Measurements from ENCODE around the gene CNBD2.
A peak's percentile ranks its signal among the peaks of the same experiment; 100 is the strongest.
"Not testable (repeated sequence)": the region's sequence is repeated elsewhere in the genome, so short reads cannot be mapped to it uniquely, and the experiment has no call there.

CNBD2 gene

DNA sequence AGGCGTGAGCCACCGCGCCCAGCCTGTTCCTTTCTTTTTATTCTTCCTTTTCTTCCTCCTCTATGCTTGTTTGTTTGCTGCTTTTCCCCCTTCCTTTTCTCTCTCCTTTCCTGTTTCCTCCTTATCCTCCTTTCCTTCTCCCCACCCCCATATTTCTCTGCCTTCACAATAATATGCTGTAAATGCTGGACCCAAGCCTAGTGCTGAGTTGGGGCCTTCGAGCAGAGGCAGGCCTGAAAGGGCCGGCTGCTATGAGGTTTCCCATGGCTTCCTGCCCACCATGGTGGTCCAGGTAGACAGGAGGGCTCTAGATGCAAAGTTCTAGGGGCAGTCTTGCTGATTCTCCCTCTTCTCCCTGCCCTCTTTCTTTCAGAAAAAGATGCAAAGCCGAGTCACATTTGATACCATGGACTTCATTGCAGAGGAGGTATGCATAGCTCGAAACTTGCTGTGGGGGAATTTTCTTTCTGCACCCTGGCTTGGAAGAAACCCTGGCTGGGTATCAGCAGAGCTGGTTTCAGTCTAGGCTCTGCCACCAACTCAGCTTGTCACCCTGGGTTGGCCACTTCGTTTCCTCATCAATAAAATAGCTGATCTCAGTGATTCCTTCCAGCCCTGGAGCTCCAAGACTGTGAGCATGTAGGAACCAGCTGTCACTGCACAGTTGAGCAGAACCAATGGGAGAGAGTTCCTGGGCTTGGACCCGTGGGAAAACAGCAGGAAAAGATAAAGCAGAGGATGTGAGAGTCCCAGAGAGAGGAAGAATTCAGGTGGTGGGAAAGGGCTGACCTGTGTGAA lies 7.4 kb downstream of the CNBD2 start:
- no peak for DNase-seq

DNA sequence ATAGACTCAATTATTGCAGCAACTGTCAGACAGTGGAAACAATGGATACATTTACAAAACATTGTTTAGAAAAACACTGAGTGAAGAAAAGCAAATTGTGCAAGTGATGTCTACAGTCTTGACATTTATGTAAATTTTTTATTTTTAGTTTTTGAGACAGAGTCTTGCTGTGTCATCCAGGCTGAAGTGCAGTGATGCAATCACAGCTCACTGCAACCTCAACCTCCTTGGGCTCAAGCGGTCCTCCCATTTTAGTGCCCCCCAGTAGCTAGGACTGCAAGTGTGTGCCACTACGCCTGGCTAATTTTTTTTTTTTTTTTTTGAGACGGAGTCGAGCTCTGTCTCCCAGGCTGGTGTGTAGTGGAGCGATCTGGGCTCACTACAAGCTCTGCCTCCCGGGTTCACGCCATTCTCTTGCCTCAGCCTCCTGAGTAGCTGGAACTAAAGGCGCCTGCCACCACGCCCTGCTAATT lies 9.7 kb downstream of the CNBD2 start:
- DNase-seq, result no peak

DNA sequence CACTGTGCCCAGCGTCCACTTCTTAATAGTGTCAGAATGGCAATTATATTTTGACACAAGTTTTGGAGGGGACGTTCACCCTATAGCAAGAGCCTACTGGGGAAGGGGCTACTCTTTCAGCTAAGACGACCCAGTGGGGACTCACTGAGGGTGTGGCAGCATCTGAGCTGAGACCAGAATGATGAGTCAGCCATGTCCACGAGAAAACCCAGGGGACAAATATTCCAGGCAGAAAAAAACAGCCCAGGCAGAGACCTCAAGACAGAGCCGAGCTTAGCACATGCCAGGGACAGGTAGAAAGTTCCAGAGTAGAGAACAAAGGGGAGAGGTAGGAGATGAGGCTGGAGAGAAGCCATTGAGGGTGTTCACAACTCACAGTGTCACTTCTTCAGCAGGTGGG lies 11.2 kb downstream of the CNBD2 start:
- no peak for DNase-seq

DNA sequence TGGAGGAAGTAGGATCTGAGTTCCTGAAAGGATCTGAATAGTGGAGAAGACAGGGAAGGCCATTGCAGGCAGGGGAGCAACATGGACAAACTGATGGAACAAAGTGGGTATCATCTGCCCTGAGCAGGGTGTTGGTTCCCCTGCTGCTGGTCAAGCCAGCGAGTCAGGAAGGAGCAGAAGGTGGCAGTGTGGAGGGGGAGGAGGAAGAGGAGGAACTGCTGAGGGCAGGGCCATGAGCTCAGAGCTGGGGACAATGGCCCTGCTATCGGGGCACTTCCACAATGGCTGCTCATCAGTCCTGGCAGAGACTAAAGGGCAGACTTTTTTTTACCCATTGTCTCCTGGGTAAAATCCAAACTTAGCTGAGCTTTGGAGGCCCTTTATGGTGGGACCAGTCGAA lies 13.6 kb downstream of the CNBD2 start:
- DNase-seq, result no peak

DNA sequence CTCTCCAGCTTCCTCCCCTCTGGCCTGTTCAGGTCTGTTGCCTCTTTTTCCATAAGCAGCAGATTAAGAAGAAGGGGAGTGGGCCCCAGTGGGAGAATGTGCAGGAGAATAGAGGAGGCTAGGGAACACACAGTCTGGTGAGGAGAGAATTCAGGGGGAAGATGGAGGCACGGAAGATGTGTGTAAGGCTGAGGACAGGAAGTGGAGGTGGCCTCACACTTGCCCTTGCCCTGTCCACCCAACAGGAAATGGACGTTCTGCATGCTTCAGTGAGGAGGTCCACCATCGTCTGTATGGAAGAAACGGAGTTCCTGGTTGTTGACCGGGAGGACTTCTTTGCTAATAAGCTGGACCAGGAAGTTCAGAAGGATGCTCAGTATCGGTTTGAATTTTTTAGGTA lies 16.0 kb downstream of the CNBD2 start:
- DNase-seq, result no peak

DNA sequence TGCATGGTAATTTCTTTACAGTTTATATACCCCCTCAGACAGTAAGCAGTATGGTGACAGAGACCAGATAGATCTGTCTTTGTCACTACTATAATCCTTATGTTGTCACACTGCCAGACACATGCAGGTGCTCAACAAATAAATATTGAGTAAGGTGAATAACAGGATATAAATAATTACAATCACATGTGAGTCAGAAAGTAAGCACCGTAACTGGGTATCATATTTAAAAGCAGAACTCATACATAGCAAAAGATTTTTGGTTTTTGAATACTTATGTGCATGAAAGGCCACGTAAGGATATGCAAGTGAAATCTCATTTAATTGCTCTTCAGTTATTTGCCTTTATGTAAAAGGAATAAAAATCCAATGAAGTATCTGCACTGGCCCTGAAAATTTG lies 17.4 kb downstream of the CNBD2 start:
- no peak for DNase-seq

DNA sequence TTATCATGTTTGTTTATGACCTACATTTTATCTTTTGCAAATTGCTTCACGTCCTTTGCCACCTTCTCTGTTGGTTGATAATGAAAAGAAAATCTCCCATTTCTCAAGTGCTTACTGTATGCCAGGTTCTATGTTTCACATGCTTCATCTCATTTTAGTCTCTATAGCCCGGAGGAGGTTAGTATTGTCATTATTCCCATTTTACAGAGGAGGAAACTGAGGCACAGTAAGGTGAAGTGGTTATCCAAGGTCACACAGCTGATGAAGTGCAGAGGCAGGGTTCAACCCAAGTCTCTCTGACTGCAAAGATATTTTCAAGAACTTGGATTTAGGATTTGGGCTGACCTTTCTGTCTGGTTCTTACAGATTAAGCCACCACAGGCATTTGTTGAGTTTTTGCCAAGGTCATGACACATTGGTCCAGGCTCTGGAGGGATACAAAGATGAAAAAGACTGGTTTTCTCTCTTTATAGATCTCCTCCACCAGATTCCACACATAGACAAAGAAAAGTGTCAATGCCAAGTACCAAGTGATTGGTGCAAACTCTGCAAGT lies 20.6 kb downstream of the CNBD2 start:
- DNase-seq, result peak; percentile 35

DNA sequence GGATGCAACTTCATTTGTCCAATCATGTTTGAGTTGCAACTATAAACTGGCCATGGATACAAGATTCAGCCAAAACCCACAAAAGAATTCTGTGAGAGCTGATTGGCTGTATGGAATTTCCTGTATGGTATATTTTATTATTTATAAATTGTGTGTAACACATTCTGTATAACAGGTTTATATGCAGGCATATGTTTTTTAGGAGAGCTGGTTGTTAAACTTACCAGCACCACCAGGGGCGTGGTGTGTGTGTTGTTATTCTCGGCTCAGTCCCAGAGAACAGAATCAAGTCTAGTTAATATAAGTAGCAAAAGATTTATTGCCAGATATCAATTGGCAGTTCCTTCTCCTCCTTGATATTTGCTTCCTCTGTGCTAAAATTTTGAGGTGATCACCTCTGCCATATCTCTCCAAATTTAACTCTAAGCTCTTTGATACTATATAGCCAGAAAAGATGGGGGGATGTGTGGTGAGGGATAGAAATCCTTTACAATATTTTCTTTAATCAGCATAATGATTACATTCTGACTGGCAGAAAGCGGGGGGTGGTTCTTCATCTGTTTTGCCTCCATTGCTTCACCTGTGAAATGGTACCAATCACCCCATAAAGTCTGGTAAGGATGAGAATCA lies 22.9 kb downstream of the CNBD2 start:
- no peak for DNase-seq

DNA sequence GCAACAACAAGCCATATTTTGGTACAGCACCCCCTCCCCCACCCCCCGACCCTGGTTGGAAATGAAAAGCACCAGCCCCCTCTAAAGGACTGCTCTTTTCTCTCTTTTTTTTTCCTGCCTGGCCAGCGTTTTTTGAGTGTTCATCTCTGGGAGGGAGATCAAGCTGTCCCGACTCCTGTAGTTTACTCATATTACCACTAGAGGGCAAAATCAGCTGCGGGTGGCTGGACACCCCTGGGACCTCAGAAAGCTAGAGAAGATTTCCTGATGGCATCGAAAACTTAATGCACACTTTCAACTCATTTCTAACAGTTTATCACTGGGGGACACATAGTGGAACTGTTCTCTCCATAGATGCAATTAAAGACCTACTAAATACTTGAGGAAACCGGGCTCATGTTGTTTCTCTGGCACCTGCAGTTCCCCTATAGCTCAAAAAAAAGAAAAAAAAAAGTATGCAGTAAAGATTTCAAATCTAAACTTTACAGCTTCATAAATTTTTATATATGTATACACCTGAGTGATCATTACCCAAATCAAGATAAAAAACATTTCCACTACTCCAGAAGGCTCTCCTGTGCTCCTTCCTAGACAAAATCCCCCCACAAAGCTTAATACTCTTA lies 24.4 kb downstream of the CNBD2 start:
- peak; percentile 33 for DNase-seq

DNA sequence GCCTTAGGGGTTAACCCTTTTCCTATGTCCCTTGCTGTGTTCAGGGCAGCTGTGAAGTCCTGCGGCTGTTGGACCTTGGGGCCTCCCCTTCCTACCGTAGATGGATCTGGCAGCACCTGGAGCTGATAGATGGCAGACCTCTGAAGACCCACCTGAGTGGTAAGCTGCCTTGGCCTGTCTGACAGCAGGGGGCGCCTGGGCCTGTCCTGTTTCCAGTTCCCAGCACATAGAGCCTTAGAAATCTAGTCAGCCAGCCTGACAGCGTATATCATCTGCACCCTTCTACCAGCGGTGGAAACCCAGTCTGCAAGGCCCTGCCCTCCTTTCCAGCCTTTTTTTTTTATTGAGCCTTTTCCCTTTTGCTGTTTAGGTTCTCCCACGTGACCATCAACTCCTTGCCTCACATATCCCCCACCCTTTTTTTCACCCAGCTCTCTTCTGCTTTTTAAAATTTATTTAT lies 26.6 kb downstream of the CNBD2 start:
- DNase-seq, result peak; percentile 55

DNA sequence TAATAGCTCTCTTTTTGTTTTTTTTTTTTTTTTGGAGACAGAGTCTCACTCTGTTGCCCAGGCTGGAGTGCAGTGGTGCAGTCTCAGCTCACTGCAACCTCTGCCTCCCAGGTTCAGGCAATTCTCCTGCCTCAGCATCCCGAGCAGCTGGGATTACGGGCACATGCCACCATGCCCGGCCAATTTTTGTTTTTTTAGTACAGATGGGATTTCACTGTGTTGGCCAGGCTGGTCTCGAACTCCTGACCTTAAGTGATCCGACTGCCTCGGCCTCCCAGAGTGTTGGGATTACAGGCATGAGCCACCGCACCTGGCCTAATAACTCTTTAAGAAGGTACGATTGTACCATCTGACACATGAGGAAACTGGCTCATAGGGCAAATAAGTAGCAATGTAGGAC lies 28.1 kb downstream of the CNBD2 start:
- not testable (repeated sequence) for DNase-seq

DNA sequence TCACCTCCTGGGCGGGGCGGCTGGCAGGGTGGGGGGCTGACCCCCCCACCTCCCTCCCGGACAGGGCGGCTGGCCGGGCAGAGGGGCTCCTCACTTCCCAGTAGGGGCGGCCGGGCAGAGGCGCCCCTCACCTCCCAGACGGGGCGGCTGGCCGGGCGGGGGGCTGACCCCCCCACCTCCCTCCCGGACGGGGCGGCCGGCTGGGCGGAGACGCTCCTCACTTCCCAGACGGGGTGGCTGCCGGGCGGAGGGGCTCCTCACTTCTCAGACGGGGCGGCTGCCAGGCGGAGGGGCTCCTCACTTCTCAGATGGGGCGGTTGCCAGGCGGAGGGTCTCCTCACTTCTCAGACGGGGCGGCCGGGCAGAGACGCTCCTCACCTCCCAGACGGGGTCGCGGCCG lies 32.9 kb downstream of the CNBD2 start:
- DNase-seq, result not testable (repeated sequence)

DNA sequence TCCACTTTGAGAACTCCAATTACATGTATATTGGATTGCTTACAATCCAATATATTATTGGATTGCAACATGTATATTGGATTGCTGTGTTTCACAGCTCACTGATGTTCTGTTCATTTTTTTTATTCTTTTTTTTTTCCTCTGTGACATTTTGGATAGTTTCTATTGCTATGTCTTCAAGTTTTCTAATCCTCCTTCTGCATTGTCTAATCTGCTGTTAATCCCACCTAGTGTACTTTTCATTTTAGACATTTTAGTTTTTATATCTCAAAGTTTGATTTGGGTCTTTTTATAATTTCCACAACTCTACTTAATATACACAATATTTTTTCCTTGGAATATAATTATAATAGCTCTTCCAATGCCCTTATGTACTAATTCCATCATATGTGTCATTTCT lies 34.5 kb downstream of the CNBD2 start:
- DNase-seq, result no peak

DNA sequence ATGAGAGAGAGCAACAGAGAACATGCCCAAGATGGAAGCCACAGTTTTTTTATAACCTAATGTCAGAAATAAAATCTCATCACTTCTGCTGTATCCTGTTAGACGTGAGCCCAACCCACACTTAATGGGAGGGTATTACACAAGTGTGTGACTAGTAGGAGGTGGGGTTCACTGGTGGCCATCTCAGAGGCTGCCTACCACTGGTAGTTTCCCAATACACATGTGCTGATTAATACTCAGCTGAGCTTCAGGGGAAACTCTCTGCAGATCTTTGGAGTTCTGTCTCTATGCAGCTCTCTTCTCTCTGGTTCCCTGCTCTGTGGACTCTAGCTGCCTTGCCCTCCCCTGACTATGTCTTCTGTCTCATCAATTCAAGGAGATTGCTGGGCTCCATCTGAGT lies 35.7 kb downstream of the CNBD2 start:
- DNase-seq, result no peak

DNA sequence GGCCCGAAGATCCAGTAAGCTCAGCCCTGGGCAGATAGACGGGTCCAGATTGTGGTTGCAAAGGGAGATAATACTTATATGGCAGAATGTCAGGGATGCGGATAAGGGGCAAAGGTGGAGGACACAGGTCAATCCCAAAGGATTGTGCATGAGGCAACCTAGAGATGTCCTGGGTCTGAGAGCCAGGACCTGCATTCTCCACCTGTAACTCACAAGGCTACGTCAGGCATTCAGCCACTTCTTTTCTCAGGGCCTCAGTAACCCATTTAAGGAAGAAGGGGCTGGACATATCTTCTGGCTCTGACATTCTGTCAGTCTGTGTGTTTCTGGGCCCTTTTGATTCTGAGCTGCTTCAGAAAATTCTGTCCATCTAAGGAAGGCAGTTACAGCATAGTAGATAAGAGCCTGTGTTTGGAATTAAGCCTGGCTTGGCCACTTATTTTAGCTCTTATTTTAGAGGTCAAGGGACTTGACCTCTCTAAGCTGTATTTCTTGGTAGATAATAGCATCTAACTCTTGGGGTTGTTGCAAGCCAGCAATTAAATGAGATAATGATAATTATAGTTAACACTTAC lies 40.2 kb downstream of the CNBD2 start:
- no peak for DNase-seq

DNA sequence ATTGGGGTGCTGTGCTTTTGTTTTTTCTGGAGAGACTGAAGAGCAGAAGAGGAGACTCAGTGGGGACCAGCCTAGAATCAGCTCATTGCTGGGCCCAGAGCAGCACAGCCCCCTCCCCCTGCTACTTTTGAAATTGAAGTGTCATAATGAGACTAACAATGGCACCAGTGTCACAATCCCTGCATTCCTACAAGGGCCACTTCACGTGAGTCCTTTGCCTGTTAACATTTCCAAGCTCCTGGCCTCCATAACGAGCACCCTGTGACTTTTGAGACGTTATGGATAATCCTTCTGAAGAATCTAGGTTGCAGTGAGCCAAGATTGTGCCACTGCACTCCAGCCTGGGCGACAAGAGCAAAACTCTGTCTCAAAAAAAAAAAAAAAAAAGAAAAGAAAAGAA lies 41.7 kb downstream of the CNBD2 start:
- DNase-seq, result no peak

DNA sequence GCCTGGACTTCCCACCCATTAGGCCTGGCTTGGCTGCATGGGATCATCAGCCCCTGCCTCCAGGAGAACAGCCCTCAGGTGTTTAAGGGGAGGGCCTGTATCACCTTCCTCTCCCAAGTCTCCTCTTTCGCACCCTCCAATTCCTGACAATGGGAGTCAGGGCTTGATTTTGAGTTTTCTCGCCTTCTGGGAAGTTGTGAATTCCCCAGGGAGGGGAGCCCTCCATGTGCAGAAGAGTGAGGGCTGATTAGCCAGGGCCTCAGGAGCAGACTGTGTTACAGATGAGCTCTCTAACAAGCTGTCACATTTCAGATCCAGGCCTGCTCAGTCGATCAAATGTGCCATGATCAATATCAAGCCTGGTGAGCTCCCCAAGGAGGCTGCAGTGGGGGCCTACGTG lies 42.4 kb downstream of the CNBD2 start:
- no peak for DNase-seq

DNA sequence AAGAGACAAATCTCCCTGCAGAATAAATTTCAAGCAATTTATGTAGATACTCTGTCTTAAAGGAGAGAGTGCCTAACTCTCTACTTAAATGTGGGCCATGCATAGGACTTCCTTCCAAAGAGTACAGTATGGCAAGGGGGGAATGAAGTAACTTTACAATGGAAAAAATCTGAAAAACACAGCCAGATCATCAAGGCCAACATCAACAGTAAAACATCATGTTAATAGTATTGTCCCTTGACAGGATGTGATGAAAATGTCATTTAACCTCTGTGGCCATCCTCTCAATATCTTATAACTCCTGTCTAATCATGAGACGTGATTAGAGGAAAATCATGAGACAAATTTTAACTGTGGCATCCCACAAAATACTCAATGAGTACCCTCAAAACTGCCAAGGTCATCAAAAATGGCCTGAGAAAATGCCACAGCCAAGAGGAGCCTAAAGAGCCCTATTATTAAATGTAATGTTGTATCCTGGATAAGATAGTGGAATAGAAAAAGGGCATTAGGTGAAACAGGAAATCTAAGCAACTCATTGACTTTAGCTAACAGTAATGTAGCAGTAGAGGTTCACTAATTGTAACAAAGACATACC lies 47.5 kb downstream of the CNBD2 start:
- DNase-seq, result no peak

DNA sequence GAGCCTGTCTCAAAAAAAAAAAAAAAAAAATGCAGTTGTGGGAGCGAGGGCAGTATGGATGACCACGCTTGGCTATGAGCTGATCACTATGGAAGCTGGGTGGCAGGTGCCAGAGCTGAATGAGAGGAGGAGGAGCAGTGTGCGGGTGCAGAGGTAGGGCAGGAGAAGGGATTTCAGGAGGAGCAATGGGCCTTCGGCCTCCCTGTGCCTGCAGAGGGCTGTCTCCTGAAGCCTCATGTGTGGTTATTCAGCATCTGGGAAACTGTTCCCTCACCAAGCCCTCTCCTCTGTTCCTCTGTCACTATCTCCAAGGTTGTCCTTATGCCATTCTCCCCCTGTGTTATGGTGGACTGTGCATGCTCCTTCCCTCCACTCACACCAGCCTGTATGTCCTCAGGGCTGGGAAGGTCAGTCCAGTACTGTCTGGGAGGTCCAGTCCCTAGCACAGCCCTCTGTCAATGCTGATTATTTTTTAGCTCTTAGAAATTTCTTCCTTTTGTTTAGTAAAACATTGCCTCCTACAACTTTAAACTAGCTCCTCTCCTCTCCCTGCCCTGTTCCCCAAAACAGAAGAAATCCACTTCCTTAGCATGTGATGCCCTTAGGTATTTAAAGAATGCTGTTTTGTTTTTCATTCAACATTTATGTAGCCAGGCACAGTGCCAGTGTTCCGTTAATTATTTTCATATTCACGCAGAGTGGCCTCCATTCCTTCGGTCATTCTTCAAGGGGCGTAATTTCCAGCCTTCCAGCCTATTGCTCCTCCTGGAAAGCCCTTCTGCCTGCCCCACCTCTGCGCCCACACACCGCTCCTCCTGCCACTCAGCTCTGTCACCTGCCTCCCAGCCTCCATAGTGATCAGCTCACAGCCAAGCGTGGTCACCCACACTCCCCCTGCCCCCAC lies 48.9 kb downstream of the CNBD2 start:
- peak; percentile 15 for DNase-seq

DNA sequence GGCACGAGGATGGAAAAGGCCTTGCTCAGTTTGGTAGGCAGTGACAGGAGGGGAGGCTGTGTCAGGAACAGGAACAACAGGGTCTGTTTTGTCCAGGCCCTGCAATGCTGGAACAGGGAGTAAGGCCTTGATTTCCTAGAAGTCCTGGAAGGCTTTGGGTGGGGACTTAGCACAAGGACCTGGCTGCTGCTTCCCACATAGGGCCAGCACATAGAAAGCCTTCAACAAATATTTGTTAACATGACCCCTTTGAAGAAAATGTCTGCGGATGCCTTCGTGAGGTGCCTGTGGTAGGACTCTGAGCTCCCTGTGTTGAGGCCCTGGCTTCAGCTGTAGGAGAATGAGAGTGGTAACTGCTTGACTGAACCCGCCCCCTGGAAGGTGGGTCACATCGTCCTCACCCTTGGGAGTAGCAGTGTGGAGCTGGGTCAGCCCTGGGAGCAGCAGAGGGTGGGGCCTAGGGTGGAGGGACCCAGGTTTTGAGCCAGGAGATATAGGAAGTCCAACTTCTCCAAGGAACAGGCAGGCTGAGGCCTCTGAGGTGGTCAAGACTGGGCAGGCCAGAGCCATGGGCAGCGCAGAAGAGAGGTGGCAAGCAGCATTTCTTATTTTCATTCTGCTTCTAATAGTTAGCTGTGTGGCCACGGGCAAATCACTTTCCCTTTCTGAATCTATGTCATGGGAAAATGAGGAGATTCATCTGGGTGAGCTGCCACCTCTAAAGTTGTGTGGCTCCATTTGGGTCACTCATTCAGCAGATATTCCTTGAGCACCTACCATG lies 50.0 kb downstream of the CNBD2 start:
- no peak for DNase-seq

DNA sequence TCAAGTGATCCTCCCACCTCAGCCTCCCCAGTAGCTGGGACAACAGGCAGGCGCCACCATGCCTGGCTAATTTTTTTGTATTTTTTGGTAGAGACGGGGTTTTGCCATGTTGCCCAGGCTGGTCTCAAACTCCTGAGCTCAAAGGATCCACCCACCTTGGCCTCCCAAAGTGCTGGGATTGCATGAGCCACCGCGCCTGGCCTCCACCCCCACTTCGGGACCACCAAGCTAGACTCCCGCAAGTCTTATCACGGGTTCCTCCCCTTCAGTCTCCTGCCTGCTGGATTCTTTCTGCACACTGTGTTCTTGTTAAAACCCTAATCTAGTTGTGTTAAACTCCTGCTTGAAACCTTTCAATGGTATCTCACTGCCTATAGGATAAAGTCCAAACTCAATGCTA lies 57.7 kb downstream of the CNBD2 start:
- DNase-seq, result not testable (repeated sequence)
